ENCODE measurements around the gene NRN1L. TPM values are rescaled to one million over a fixed set of nuclear protein-coding genes. Genes with fewer than 3 reads are reported as not detected.

Gene NRN1L
- total and polyA plus RNA-seq, 2 of the 4 experiments (the other 2 are of a cell fraction), result 0.27 TPM; not detected in 1

DNA sequence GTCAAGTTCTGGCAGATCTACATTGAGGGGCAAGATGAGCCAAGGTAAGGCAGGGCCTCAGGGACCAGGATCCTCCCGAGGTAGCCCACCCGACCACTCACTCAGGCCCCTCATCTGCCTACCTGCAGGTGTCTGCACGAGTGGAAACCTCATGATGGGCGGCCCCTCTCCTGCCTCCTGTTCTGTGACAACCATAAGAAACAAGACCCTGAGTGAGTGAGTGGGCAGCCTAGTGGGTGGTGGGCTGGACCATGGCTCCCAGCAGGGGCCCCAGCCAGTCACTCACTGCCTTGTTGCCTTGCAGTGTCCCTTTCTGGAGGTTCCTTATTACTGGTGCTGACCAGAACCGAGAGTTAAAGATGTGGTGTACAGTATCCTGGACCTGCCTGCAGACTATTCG lies 6.5 kb upstream of the NRN1L start:
- H3K9me1 ChIP-seq (ENCODE audit: insufficient read depth, low read length), result peaks cover 18% of the 10 kb centered on the region
- no peak overlapping the region for H2BK5ac ChIP-seq (ENCODE audit: low read depth, low read length, poor library complexity, severe bottlenecking)
- no peak overlapping the region for H4K91ac ChIP-seq (ENCODE audit: insufficient read depth, low read depth, low read length)
- CTCF ChIA-PET, result no interaction called here
- H2AFZ ChIP-seq (replicated peaks; ENCODE audit: low read length, poor library complexity), result no peak overlapping the region
- peak overlapping the region; percentile 10 for H2AK9ac ChIP-seq (replicated peaks; ENCODE audit: low read depth, low read length, poor library complexity)
- H3K27me3 ChIP-seq (ENCODE audit: control insufficient read depth, insufficient read depth, low read length), result no peaks in the 10 kb centered on the region
- dilution Hi-C loops (cut with HindIII; ENCODE audit: low sequenced_read_pairs, unreplicated experiment), result no loop called here
- no peak overlapping the region for H3K27ac ChIP-seq (ENCODE audit: insufficient read depth, low read length)
- H3K36me3 ChIP-seq (ENCODE audit: control insufficient read depth, insufficient read depth, low read length), result peaks cover 74% of the 10 kb centered on the region
- no peak overlapping the region for H3K4me3 ChIP-seq (ENCODE audit: insufficient read depth, low read depth, low read length)
- no peak overlapping the region for H2BK15ac ChIP-seq (ENCODE audit: low read depth, low read length)
- H4K8ac ChIP-seq (ENCODE audit: low read depth in 2 of 2, low read length in 2 of 2), result no peak overlapping the region
- no peak overlapping the region for H2BK120ac ChIP-seq (ENCODE audit: low read depth, low read length)
- intact Hi-C loops (cut with micrococcal nuclease), result no loop called here
- TF ChIP-seq SMC3 (IDR thresholded peaks at IDR 0.05; ENCODE audit: low read depth, low read length) (no peak), RCOR1 (IDR thresholded peaks at IDR 0.05; ENCODE audit: insufficient replicate concordance, low read length) (no peak), NFE2L2 (IDR thresholded peaks at IDR 0.05; ENCODE audit: low read depth, low read length) (no peak), CEBPB (IDR thresholded peaks at IDR 0.05; ENCODE audit: low read depth, low read length) (no peak), POLR2A (IDR thresholded peaks at IDR 0.05; ENCODE audit: low read depth, low read length) (no peak)
- TF ChIP-seq, protein P1, sequence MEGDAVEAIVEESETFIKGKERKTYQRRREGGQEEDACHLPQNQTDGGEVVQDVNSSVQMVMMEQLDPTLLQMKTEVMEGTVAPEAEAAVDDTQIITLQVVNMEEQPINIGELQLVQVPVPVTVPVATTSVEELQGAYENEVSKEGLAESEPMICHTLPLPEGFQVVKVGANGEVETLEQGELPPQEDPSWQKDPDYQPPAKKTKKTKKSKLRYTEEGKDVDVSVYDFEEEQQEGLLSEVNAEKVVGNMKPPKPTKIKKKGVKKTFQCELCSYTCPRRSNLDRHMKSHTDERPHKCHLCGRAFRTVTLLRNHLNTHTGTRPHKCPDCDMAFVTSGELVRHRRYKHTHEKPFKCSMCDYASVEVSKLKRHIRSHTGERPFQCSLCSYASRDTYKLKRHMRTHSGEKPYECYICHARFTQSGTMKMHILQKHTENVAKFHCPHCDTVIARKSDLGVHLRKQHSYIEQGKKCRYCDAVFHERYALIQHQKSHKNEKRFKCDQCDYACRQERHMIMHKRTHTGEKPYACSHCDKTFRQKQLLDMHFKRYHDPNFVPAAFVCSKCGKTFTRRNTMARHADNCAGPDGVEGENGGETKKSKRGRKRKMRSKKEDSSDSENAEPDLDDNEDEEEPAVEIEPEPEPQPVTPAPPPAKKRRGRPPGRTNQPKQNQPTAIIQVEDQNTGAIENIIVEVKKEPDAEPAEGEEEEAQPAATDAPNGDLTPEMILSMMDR (conservative IDR thresholded peaks at IDR 0.05; ENCODE audit: low read depth, low read length), result no peak
- TF ChIP-seq, protein P2, sequence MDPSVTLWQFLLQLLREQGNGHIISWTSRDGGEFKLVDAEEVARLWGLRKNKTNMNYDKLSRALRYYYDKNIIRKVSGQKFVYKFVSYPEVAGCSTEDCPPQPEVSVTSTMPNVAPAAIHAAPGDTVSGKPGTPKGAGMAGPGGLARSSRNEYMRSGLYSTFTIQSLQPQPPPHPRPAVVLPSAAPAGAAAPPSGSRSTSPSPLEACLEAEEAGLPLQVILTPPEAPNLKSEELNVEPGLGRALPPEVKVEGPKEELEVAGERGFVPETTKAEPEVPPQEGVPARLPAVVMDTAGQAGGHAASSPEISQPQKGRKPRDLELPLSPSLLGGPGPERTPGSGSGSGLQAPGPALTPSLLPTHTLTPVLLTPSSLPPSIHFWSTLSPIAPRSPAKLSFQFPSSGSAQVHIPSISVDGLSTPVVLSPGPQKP (IDR thresholded peaks at IDR 0.05; ENCODE audit: borderline replicate concordance, low read depth, low read length), result no peak
- POLR2A ChIA-PET (ENCODE audit: unreplicated experiment), result no interaction called here
- H3K18ac ChIP-seq (ENCODE audit: low read depth, low read length), result no peak overlapping the region
- DNase-seq (no peak), ATAC-seq (ENCODE audit: low read depth) (no peak)
- no peak overlapping the region for H3K9ac ChIP-seq (ENCODE audit: low read depth, low read length)
- WGBS, 2 experiments (ENCODE audit: extremely low coverage in 2 of 2, insufficient read length in 1 of 2), result 100% methylated on average over 1 of the region's 6 CpGs; no CpG with 5 or more reads in 1 of the 2 experiments
- H2AK5ac ChIP-seq (ENCODE audit: low read depth, low read length), result no peak overlapping the region
- H3K4me1 ChIP-seq (ENCODE audit: control insufficient read depth, insufficient read depth, low read length), result peaks cover 8% of the 10 kb centered on the region
- H3K14ac ChIP-seq (replicated peaks; ENCODE audit: low read depth, low read length), result no peak overlapping the region
- H3K4me2 ChIP-seq (ENCODE audit: low read depth, low read length), result no peak overlapping the region
- no peak overlapping the region for H2BK20ac ChIP-seq (ENCODE audit: low read depth, low read length)
- no peak overlapping the region for H3K4ac ChIP-seq (ENCODE audit: low read depth, low read length)
- no TSS peak for BruUV-seq (replicated peaks)
- peaks cover 19 to 49% of the 10 kb centered on the region in 2 experiments for H3K79me1 ChIP-seq (ENCODE audit: low read depth in 1 of 2, low read length in 2 of 2)
- H4K20me1 ChIP-seq (ENCODE audit: insufficient read depth, low read length), result peaks cover 50% of the 10 kb centered on the region
- in situ Hi-C loops (cut with MboI; ENCODE audit: low sequenced_read_pairs), result no loop called here
- no peak overlapping the region for H4K5ac ChIP-seq (ENCODE audit: low read depth, low read length)
- no peak overlapping the region for H3K56ac ChIP-seq (ENCODE audit: extremely low read depth, insufficient read depth, low read length)
- H3K23ac ChIP-seq (ENCODE audit: low read depth, low read length), result no peak overlapping the region
- no peaks in the 10 kb centered on the region for H3K9me3 ChIP-seq (ENCODE audit: control insufficient read depth, insufficient read depth, low read length)
